Hypothalamus (tissue), 51 donors: ENCODE results near the gene ARHGAP8.

Source experiments
- DNase-seq, 51 donors: peaks; one replicate each; lab custom pipeline; 2025; lab: John Stamatoyannopoulos, UW

ARHGAP8 gene

DNA sequence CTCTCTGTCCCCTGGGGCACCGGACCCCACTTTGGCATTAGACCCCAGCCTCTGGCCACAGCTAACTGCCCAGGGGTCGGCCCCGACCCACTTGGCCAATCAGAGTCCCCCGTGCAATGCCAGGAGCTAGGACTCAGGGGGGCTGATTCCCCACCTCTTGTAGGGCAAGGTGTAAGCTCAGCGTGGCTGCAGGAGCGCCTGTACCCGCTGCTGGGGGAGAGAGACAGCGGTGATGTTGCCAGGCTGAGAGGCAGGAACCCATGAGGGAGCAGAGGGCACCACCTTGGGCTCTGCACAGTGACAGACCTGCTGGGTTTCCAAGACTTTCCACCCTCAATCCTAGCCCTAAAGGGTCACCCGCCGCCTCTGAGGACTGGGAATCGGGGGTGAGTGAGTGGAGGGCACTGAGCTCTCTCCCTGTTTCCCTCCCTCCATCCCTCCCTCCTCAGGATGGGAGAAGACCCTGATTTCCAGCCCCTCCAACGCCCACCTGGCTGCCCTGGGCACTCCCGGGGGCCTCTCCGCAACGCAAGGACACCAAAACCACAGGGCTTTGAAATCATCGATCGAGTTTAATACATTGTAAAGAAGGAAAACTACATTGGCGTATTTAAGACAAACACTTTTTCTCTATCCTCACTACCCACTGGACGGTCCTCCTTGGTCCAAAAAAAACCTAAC, 128.4 kb downstream of the ARHGAP8 start:
- no peak for DNase-seq

DNA sequence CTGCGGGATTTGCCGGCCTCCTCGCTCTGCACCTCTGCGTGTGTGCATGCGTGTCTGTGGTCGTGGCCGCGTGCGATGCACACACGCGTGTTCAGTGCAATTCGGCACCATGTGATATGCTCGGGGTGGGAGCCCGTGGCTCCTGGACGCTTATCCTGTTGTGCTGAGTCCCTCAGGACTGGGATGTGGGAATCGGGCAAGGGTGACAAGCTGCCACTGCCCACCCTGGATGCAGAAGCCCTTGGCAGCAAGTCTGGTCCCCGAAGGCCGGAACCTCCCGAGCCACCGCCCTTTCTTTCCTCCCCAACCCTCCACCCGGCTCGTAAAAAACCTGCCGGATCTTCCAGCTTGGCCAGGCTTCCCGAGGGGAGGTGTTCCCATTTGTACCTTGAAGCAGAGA, 129.2 kb downstream of the ARHGAP8 start:
- no peak for DNase-seq

DNA sequence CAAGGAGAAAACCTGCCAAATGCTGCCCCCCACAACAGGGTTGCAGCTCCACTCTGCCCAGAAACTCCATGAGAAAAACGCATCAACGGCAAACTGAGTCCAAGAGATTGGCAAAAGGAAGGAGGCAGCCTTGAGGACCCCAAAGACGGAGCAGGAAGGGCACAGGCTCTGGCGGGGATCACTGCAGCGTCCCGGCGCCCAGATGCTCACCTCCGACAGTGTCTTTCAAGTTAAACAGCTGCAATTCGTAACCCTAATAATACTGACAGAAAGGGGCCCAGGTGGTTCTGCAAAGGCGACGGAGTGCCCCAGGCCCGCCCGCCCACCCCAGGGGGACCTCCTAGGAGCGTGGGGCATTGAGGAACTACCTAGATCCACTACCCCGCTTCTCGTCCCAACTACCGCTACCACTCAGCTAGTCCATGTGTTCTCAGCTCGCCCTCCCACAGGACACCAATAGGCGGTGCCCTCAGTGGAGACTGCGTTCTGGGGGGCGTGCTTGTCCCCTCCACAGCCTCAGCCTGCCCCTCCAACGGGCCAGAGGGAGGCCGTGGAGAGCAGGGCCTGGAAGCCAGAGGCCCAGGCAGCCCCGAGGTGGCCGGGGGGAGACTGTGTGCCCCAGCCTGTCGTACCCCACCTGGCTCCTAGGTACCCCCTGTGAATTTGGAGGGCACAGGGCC, 130.0 kb downstream of the ARHGAP8 start:
- DNase-seq = no peak

DNA sequence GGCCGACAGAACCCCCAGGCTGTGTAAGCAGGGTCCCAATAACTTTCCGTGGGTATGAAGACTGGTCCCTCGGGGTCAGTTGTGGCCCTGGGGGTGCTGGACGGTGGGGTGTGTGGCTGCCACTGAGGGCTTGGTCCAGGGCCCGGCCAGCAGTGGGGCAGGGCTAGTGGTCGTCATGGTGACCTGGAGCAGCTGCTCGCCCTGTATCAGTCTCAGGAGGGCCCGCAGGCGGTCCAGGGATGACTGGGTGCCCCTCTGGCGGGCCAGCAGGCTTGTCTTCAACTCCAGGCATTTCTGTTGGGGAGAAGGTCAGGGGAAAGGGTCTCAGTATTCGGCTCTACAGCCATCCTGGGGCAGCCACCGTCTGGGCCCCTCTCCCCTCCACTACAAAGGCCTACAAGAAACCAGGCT, 130.6 kb downstream of the ARHGAP8 start:
- no peak for DNase-seq

DNA sequence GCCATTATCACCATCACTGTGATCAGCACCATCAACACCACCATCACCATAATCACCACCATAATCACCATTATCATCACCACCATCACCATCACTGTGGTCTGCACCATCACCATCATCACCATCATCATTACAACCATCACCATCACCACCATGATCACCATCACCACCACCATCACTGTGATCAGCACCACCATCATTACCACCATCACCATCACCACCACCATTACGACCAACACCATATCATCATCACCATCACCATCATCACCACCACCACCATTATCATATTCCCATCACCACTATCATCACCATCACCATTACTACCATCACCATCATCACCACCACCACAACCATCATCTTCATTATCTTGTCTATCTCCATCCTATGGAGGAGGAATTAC, 132.2 kb downstream of the ARHGAP8 start:
- no peak for DNase-seq

DNA sequence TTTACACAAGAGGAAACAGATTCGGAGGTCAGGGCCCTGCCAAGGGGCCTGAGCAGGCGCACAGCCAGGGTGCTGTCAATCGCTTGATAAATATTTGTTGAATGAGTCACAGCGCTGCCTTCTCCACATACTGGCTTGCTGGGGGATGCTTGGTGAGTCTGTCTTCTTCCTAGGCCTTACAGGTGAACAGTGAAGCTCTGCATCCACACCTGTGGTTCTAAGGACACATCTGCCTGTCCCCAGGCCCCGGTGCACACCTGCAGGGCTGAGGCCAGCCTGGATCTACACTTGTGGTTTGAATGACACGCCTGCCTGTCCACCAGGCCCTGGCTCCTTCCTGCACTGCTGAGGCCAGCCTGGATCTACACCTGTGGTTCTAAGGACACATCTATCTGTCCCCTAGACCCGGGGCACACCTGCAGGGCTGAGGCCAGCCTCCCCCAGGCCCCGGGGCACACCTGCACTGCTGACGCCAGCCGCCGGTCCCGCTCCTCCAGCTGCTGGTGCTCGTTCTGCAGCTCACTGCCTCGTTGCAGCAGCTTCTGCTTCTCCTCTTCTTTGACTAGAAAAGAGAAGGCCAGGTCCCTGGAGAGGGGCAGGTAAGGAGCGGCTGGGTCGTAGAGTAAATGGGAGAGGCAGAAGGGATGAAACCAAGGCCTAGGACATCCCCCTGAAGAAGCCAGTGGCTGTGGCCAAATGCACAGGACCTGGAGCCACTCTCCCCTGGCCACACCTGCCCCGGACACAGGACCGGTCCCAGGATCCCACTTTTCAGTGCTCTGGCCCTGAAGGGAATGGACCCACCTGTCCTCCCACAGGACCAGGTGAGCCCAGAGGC, 132.8 kb downstream of the ARHGAP8 start:
- DNase-seq = no peak

DNA sequence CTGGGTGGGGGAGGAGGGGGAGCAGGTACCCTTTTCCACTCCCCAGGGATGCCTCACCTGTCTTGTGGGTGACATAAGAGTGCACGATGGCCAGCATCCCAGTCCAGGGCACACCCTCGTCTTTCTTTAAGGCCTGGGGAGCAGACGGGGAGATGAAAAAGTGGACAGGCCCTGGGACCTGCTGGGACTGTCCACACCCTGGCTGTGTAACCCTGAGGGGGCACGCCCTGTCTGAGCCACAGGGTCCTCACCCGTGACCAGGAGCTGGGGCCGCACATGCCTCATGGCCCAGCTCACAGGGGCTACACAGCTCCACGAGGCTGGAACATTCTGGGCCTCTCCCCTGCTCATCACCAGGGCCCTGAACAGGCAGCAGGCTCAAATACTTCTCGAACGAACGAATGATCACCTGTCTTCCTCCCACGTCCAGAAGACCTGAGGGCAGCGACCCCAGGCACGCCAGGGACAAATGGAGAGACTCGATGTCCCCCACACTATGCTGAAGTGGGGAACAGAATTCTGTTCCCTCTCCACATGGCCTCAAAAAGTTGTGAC, 133.5 kb downstream of the ARHGAP8 start:
- no peak for DNase-seq

DNA sequence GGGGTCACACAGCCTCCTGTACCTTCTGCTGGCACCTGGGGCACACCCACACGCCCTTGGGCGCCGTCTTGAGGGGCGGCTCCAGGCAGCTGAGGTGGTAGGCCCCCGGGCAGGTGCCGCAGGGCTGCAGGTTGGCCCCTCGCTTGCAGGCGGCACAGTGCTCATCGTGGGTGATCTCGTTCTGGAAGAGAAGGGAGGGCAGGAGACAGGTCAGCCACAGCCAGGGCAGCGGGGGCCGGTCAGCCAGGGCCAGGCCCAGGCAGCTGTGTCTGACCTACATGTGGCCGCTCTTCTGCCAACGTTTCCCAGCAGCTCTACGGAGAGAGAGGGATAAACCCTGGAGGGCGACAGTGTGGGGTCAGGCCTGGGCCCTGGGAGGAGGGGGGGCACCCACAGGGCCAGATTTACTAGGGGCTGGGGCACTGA, 135.6 kb downstream of the ARHGAP8 start:
- DNase-seq = no peak

DNA sequence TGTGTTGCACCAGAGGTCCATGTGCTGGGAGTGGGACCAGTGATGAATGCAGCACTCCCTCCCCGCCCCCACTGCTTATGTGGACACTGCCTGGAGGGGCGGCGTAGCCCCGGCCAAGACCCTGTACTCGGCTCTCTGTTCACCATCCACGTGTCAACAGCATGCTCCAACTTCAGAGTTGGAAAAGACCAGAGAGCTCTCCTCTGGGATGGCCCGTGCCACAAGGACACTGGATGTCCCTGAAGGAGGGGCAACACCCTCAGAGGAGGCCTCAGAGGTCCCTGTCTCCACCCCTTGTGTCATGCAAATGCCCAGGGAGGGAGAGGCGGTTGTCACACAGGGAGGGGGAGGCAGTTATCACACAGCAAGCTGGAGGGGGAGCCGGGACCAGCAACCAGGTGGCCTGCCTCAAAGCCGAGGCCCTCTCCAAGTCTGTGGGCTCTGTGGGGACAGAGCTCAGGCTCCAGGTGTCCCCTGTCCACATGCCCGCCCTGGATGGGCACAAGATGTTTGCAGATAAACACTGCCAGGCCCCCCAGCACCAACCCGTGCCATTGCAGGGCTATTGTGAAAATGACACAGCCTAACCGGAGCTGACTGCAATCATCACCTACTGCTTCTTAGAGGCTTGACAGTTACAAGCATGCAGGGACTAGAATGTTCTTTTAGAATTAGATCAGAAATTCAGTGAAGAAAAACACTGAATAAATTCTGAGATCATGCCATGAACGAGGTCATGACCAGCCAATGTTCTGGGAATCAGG, 136.3 kb downstream of the ARHGAP8 start:
- no peak for DNase-seq

DNA sequence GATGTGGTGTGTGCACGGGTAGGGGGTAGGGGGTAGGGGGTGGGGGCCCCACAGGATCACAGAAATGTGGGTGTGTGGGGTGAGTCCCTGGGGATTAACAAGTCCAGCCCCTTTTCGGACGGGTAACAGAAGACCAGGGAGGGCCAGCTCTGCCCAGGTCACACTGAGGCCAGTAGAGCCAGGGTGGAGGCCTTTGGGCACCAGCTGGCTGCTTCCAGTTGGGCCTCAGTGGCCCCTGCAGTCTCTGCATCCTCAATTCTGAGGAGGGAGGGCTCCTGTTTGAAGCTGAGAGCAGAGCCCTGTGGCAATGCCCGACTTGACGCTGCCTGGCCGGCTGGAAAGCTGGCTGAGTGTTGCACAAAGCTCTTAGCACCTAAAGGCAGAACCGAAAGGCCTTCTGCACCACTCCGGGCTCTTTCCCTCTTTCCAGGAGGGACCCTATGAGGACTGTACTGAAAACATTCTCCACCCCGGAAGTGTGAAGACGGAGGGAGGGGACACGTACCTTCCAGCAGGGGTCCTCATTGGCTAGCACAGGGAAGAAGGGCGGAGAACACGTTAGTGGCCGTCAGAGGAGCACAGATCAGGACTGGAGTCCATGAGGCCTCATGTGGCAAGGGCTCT, 137.0 kb downstream of the ARHGAP8 start:
- no peak for DNase-seq

DNA sequence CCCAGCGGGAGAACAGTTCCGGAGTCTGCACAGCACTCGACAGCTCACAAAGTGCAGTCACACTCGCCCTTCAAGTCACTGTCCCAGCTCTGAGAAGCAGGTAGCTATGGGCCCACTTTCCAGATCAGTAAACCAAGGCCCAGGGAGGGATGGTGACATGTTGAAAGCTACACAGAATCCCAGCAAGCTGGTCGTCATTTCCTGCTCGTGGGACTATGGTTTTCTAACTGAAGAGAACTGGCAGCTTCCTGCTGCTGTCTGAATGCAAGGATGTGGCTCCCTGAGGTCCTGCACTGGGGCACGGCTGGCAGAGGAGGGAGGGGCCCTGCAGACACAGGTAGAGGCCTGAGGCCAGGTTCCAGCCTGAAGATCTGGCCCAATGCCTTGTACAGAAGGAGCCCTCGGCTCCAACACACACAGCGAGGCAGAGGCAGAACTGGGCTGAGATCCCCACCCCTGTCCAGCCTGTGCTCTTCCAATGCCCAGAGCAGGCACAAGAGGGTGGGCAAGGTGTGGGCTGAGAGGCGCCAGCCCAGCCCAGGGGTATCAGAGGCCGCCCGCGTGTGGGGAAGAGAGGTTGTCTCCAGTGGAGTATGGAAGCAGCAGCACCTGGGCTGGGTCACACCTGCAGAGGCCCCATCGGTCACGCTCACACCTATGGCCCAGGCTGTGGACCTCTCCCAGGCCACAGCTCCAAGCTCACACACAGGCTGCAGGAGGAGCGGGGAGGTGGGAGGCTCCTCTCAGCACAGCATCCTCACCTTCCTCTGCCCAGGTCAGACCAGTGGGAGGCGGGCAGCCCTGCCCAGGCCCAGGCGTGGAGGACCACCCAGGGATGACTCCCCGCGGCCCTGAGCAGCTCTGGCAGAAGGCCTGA, 138.3 kb downstream of the ARHGAP8 start:
- no peak for DNase-seq

DNA sequence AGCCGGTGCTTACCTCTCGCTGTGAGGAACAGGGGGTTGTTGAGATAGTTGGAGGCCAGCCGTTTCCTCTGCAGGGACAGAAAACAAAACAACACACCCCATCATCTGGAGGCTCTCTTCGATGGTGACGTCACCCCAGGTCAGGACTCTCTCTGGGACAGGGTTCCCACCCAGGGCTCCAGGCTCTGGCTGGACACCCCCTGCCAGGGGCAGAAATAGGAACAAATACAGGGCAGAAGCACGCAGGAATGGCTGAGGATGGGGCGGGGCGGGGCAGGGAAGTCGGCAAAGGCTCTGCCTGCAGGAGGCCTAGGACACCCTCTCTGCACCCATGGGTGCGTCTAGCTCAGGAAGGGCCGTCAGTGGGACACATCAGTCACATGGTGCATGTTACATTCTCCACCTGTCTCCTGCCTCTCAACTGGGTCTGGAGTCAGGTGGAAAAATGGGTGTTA, 138.9 kb downstream of the ARHGAP8 start:
- DNase-seq = no peak

DNA sequence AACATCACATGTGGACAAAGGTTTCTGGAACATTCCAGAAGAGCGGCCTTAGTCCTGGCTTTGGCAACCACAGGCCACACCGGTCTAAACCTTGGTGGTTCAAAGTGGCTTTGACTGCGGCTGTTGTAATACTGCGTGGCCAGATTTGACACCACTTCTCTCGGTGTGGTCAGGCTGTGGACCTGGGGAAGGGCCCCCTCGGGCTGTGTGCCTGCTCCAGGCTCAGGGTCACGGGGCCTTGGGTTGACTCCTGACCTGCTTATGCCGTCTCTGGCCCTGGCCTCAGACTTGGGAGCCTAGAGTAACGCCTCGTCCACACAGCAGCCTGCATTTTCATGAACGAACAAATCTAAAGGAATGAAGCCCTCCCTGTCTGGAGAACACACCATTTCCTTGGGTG, 139.4 kb downstream of the ARHGAP8 start:
- no peak for DNase-seq

DNA sequence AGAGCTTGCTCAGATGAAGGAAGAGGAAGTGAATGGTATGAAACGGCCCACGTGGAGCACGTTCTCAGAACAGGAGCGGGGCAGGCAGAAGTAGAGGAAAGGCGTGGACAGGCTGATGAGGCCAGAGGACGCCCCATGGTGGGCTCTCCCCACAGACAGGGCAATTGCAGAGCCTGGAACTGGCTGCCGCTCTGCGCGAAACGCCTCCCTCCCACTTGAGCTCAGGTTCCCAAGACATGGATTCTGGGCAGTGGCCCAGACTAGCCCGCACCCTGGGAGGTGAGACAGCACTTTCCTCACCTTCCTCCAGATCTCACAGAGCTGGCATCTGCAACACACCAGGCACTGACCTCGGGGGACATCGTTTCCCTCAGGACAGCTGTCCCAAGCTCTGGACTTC, 139.9 kb downstream of the ARHGAP8 start:
- DNase-seq = no peak

DNA sequence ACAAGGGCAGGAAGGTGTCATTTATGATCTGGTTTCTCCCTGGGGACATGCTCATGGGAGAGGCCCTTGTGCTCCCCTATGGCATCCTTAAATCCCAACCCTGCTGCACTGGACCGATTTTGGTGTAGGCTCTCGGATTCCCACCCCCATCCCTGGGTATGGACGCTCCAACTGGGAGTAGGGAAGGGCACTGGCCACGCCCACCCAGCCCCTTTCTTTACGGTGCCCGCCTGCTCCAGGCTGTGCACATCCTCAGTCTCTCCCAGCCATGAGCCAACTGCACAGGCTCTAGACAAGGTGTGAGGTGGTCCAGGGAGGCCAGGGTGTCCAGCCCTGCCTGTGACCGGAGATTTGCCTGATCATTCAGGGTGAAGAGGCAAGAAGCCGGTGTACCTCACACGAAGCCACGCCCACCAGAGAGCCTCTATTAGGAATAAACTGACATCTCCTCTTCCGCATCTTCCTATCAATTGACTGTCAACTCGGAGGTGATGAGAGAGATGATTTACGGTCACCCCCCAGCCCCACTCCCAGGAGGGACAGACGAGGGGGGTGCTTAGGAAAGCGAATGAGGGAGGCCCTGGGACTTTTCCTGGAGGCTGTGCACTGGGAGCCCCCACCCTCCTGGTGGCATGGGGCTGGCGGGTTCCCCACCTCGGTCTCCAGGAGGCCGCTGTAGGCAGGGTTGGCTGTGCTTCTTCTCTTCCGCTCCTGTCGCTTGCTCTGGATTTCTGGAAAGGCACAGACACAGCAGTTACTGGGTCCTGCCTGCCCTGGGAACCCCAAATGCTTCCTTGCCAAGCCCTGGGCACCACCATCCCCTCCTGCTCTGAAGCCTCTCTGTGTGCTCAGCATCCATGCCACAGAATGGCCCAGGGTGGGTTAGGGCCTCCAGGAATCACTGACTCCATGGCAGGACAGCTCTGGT, 140.7 kb downstream of the ARHGAP8 start:
- no peak for DNase-seq

DNA sequence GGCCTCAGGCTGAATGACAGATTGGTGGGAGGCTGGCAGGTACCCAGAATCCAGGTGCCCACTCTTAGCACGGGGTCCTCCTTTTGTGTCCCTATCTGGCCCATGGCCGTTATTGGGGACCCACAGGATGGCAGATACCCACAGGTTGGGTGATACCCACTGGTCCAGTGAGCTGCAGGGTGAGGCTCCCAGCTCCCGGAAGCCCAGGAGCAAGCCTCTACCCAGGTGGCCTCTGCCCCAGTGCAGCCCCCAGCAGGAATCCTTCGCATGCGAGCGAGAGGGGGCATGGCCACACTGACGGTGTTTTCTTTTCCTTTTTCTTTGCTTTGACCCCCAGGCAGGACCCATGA, 141.3 kb downstream of the ARHGAP8 start:
- DNase-seq = no peak

DNA sequence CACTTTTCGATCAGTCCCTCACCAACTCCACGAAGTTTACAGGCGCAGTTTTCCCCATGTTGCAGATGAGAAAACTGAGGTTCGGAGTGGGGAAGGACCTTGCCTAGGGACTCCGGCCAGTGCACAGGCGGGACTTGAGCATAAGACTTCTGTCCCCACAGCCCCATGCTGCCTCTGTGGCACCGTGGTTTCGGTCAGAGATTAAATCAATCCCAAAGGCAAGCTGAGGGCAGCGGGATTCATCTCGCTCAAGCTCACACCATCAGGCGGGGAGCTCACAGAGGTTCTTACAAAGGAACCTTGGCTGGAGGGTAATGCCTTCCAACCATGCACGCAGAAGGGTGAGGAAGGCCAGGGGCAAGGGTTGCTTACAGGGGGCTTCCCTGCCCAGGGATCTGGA, 141.9 kb downstream of the ARHGAP8 start:
- DNase-seq = no peak

DNA sequence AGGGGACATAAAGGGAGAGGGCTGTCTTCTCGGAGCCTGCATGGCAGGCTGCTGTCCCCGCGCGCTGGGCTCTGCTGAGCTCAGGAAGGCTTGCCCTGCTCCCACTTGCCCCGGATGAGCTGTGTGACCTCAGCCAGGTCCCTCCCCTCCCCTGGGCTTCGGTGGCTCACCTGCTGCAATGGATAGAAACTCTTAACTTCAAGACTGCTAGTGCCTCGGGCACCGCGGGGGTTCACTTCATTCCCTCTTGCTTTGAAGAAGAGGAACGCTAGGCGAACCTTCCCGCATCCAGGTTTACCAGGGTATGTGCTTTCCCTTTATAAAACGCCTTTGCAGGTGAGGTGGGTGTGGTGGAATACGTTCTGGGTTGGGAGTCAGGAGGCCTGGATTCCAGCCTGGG, 142.4 kb downstream of the ARHGAP8 start:
- DNase-seq = no peak
